Mucosa of rectum (tissue), 2 donors: ENCODE results near the gene CNTROB.

Experiments used
- H3K27ac ChIP-seq, 2 donors: one replicate each; pipeline ENCODE4 v1.7.0; 2013; ENCODE audit warnings: inconsistent platforms in 2 of 2, low read depth in 2 of 2, low read length in 2 of 2
- H3K27me3 ChIP-seq, 2 donors: one replicate each; pipeline ENCODE4 v1.7.0; 2013; ENCODE audit warnings: low read length in 2 of 2; ENCODE audit not compliant: control insufficient read depth in 2 of 2, insufficient read depth in 2 of 2
- H3K36me3 ChIP-seq, 2 donors: one replicate each; pipeline ENCODE4 v1.7.0; 2013; ENCODE audit warnings: low read length in 2 of 2; ENCODE audit not compliant: control insufficient read depth in 2 of 2, insufficient read depth in 2 of 2
- H3K4me1 ChIP-seq, 2 donors: one replicate each; pipeline ENCODE4 v1.7.0; 2013; ENCODE audit warnings: low read length in 2 of 2, mild to moderate bottlenecking in 1 of 2; ENCODE audit not compliant: control insufficient read depth in 2 of 2, insufficient read depth in 2 of 2
- H3K4me3 ChIP-seq, 2 donors: one replicate each; pipeline ENCODE4 v1.7.0; 2013; ENCODE audit warnings: low read length in 2 of 2
- H3K9ac ChIP-seq, 2 donors: one replicate each; pipeline ENCODE4 v1.7.0; 2013; ENCODE audit warnings: low read length in 2 of 2, low read depth in 1 of 2, mild to moderate bottlenecking in 1 of 2
- H3K9me3 ChIP-seq, 2 donors: one replicate each; pipeline ENCODE4 v1.7.0; 2013; ENCODE audit warnings: low read length in 2 of 2; ENCODE audit not compliant: control insufficient read depth in 2 of 2
- donor health status: healthy.
- donor health status: Normal muscosa, but diverticular disease.

Gene CNTROB, protein sequence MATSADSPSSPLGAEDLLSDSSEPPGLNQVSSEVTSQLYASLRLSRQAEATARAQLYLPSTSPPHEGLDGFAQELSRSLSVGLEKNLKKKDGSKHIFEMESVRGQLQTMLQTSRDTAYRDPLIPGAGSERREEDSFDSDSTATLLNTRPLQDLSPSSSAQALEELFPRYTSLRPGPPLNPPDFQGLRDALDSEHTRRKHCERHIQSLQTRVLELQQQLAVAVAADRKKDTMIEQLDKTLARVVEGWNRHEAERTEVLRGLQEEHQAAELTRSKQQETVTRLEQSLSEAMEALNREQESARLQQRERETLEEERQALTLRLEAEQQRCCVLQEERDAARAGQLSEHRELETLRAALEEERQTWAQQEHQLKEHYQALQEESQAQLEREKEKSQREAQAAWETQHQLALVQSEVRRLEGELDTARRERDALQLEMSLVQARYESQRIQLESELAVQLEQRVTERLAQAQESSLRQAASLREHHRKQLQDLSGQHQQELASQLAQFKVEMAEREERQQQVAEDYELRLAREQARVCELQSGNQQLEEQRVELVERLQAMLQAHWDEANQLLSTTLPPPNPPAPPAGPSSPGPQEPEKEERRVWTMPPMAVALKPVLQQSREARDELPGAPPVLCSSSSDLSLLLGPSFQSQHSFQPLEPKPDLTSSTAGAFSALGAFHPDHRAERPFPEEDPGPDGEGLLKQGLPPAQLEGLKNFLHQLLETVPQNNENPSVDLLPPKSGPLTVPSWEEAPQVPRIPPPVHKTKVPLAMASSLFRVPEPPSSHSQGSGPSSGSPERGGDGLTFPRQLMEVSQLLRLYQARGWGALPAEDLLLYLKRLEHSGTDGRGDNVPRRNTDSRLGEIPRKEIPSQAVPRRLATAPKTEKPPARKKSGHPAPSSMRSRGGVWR

DNA sequence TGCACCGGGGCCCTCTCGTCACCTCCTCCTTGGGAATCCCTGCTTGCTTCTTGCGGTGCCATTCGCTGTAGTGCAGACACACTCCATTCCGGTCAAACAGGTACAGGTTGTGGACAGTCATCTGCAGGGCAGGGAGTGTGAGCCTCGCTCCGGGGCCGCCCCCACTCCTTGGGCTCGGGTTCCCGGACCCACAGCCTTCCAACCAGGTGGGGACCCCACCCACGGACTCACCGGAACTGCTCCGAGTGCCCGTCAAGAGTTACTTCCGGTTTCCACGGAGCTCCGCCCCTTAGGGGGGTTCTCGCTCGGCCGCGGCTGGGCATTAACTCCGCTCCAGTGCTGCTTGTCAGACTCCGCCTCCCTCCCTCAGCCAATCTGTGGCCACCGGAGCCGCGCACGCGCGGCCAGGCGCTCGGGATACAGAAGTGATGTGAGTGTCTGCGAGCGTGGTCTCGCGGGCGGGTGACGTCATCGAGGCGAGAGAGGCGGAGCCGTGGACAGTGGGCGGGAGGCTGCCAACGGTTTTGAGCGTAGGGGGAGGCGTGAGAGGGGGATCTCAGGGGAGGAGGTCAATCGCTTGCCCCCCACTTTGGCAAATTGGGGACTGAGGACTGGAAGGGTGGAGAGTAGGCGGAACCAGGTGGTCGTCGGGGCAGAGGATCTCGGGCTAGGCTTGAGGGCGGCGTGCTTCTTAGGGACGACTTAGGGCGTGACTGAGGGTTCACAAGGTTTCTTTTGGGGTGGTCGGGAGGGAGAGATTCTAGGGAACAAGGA lies at the start of gene CNTROB, which contains the start of gene TRAPPC1:
TSS of gene CNTROB (plus strand) at position 498 of the 774 bp plus-strand sequence. CDS start 874 bp downstream, outside the sequence.
TSS of gene TRAPPC1 (minus strand) at position 238 of the 774 bp plus-strand sequence. CDS start at position 121, 117 bp downstream.
- Histone ChIP-seq H3K27me3 (no peaks in the 10 kb centered on the region), H3K27ac (peak within 1 kb of the TSS; percentile 74 to 88), H3K9ac (peak within 1 kb of the TSS; percentile 92 to 95), H3K4me1 (peaks cover 13 to 16% of the 10 kb centered on the region in 2 donors), H3K4me3 (peak within 1 kb of the TSS; percentile 93 to 99), H3K9me3 (no peaks in the 10 kb centered on the region), H3K36me3 (peaks cover 5 to 14% of the 10 kb centered on the region in 2 donors)

GRCh38 chr17:7882629-7883028 lies 49.4 kb upstream of the CNTROB start:
- H3K4me3 ChIP-seq, result no peak overlapping the region
- H3K27ac ChIP-seq, result peak overlapping the region in 1 of 2 donors; percentile 32
- H3K9ac ChIP-seq, result no peak overlapping the region
- no peaks in the 10 kb centered on the region for H3K9me3 ChIP-seq
- H3K27me3 ChIP-seq, result no peaks in the 10 kb centered on the region
- H3K36me3 ChIP-seq, result peaks cover 2 to 14% of the 10 kb centered on the region in 2 donors
- peaks cover 24 to 43% of the 10 kb centered on the region in 2 donors for H3K4me1 ChIP-seq

DNA sequence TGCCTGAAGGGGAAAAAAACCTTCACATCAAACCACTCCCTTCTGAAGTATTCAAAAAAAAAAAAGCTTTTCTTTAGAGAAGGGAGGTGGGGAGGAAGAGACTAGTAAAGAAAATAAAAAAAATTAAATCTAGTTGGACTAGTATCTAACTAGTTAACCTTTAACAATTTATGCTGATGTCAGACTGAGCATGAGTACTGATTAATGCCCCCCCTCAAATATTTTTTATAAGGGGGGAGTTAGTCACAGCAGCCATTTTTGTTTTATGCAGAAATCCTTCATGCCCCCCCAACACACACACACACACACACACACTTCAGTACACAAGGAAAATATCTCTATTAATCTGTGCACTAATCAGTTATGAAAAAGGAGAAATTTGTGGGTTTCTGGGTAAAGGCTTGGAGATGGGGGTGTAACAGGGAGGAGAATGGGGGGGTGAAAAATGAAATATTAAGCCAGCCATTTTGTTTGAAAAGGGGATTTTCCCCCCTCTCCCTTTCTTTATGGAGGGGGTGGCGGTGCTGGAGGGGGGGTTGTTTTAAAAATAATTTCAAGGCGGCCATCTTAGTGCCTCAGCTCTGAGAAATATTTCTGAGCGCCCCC lies 48.1 kb upstream of the CNTROB start:
- peak overlapping the region in 1 of 2 donors; percentile 3 for H3K4me3 ChIP-seq
- H3K27me3 ChIP-seq, result no peaks in the 10 kb centered on the region
- H3K9ac ChIP-seq, result peak overlapping the region in 1 of 2 donors; percentile 38
- peaks cover 36 to 56% of the 10 kb centered on the region in 2 donors for H3K4me1 ChIP-seq
- H3K9me3 ChIP-seq, result no peaks in the 10 kb centered on the region
- H3K27ac ChIP-seq, result no peak overlapping the region
- peaks cover 2 to 14% of the 10 kb centered on the region in 2 donors for H3K36me3 ChIP-seq

GRCh38 chr17:7884581-7885366 lies 47.2 kb upstream of the CNTROB start:
- peaks cover 2 to 14% of the 10 kb centered on the region in 2 donors for H3K36me3 ChIP-seq
- no peaks in the 10 kb centered on the region for H3K9me3 ChIP-seq
- peak overlapping the region; percentile 91 to 96 for H3K27ac ChIP-seq
- peaks cover 45 to 65% of the 10 kb centered on the region in 2 donors for H3K4me1 ChIP-seq
- H3K4me3 ChIP-seq, result peak overlapping the region; percentile 76 to 84
- H3K27me3 ChIP-seq, result no peaks in the 10 kb centered on the region
- H3K9ac ChIP-seq, result peak overlapping the region; percentile 47 to 95

GRCh38 chr17:7885367-7886226 lies 46.4 kb upstream of the CNTROB start:
- Histone ChIP-seq H3K4me1 (peaks cover 48 to 62% of the 10 kb centered on the region in 2 donors), H3K36me3 (peaks cover 0 to 13% of the 10 kb centered on the region in 2 donors), H3K9me3 (no peaks in the 10 kb centered on the region), H3K27ac (peak overlapping the region; percentile 91 to 96), H3K27me3 (no peaks in the 10 kb centered on the region), H3K9ac (peak overlapping the region; percentile 79 to 95), H3K4me3 (peak overlapping the region; percentile 84 to 88)

GRCh38 chr17:7886227-7887037 lies 45.6 kb upstream of the CNTROB start:
- Histone ChIP-seq H3K4me1 (peaks cover 48 to 56% of the 10 kb centered on the region in 2 donors), H3K9ac (peak overlapping the region; percentile 79 to 95)

DNA sequence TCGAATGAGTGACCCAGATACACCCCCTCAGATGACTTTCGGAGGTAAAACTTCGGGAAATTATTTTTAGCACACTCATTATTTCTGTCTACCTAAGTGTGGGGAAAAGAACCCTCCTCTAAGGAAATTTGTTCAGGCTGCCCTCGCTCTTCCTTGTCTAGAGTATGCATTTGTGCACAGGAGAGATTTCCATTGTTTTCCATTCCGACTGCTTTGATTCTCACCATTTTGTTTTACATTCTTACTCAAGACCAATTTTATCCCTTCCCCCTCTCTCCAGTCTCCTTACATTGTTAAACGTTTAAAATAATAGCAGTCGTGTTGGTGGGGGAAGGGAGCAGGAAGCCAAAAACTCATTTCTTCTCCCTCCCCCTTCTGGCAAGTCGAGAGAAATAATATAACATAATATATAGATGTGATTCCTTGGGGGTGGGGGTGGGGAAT lies 44.9 kb upstream of the CNTROB start:
- Histone ChIP-seq H3K4me1 (peaks cover 48 to 53% of the 10 kb centered on the region in 2 donors), H3K9ac (peak overlapping the region; percentile 79 to 95), H3K27ac (peak overlapping the region; percentile 91 to 96), H3K36me3 (peaks cover 7 to 16% of the 10 kb centered on the region in 2 donors), H3K27me3 (no peaks in the 10 kb centered on the region), H3K9me3 (no peaks in the 10 kb centered on the region), H3K4me3 (peak overlapping the region; percentile 84 to 88)

More at GRCh38 chr17:7886227-7887037, 45.6 kb upstream of the CNTROB start:
- H3K27me3 ChIP-seq, result no peaks in the 10 kb centered on the region
- peak overlapping the region; percentile 91 to 96 for H3K27ac ChIP-seq
- H3K9me3 ChIP-seq, result no peaks in the 10 kb centered on the region
- H3K4me3 ChIP-seq, result peak overlapping the region; percentile 84 to 88
- peaks cover 4 to 14% of the 10 kb centered on the region in 2 donors for H3K36me3 ChIP-seq
